ENCODE results near the gene SMYD4.

The SMYD4 gene

GRCh38 chr17:1729966-1730325 lies 99.8 kb downstream of the SMYD4 start:
- DNase-seq, result no peak
